Smooth muscle cell (in vitro differentiated cells): Measurements from ENCODE around the gene ALPP. TPM values are rescaled to one million over a fixed set of nuclear protein-coding genes. Genes with fewer than 3 reads are reported as not detected.
A peak's percentile ranks its signal among the peaks of the same experiment; 100 is the strongest.

Experiments
- DNase-seq: peaks from one replicate; lab custom pipeline; 2025; ENCODE audit not compliant: unreplicated experiment; lab: John Stamatoyannopoulos, UW
- H2AFZ ChIP-seq: fragments of 200-600 bp; sonication (generic); 2 replicates; pipeline ENCODE4 v1.6.0; 2016; ENCODE audit warnings: antibody characterized with exemption, low read depth, mild to moderate bottlenecking
- H3F3A ChIP-seq: fragments of 200-600 bp; sonication (generic); 2 replicates; pipeline ENCODE4 v1.6.0; 2017; ENCODE audit warnings: antibody characterized with exemption, low read depth
- H3K27ac ChIP-seq: fragments of 200-600 bp; sonication (generic); 2 replicates; pipeline ENCODE4 v1.5.1; 2016; ENCODE audit warnings: low read depth, mild to moderate bottlenecking
- H3K27me3 ChIP-seq: fragments of 200-600 bp; sonication (generic); 2 replicates; pipeline ENCODE4 v1.6.1; 2016; ENCODE audit warnings: low read depth, mild to moderate bottlenecking
- H3K36me3 ChIP-seq: fragments of 200-600 bp; sonication (generic); 2 replicates; pipeline ENCODE4 v1.5.1; 2016; ENCODE audit warnings: low read depth
- H3K4me1 ChIP-seq: fragments of 200-600 bp; sonication (generic); 2 replicates; pipeline ENCODE4 v1.5.1; 2016; ENCODE audit warnings: low read depth
- H3K4me2 ChIP-seq: fragments of 200-600 bp; sonication (generic); 2 replicates; pipeline ENCODE4 v1.6.0; 2016; ENCODE audit warnings: mild to moderate bottlenecking
- H3K4me3 ChIP-seq: fragments of 200-600 bp; sonication (generic); 2 replicates; pipeline ENCODE4 v1.5.1; 2016; ENCODE audit warnings: mild to moderate bottlenecking
- H3K79me2 ChIP-seq: fragments of 200-600 bp; sonication (generic); 2 replicates; pipeline ENCODE4 v1.6.0; 2016; ENCODE audit warnings: low read depth, mild to moderate bottlenecking
- H3K9ac ChIP-seq: fragments of 200-600 bp; sonication (generic); 2 replicates; pipeline ENCODE4 v1.6.0; 2016; ENCODE audit warnings: low read depth
- H3K9me3 ChIP-seq: fragments of 200-600 bp; sonication (generic); replicated peaks from 2 replicates; pipeline ENCODE4 v1.5.1; 2016; ENCODE audit warnings: low read depth
- H4K20me1 ChIP-seq: fragments of 200-600 bp; sonication (generic); 2 replicates; pipeline ENCODE4 v1.6.0; 2016; ENCODE audit warnings: low read depth
- WGBS: methylation state at CpG from one replicate; pipeline ENCODE4 v1.1.7; 2016; ENCODE audit warnings: low lambda C conversion rate; 5-methylcytosine and 5-hydroxymethylcytosine counted together
- polyA plus RNA-seq: library from polyadenylated mRNA; unstranded; fragments of >200 nt; fragmentation: Nextera tagmentation; extraction: Ambion mirVana; gene quantifications from 2 replicates; pipeline ENCODE4 v1.2.1, GENCODE V29; 2016
- total RNA-seq: library from RNA; depleted of rRNA; stranded (reverse); fragments of >200 nt; gene quantifications from 2 replicates; pipeline ENCODE4 v1.2.3, GENCODE V29; 2014
- TF ChIP-seq, protein P1 (sequence below): fragments of 200-600 bp; sonication (generic); IDR thresholded peaks from 2 replicates; pipeline ENCODE4 v1.5.1; 2017; ENCODE audit warnings: borderline replicate concordance, mild to moderate bottlenecking, antibody characterized with exemption; ENCODE audit not compliant: insufficient read depth, poor library complexity, severe bottlenecking

The ALPP gene
- total and polyA plus RNA-seq, 2 experiments from 2014 or later: 0.22 TPM; not detected in 1

DNA sequence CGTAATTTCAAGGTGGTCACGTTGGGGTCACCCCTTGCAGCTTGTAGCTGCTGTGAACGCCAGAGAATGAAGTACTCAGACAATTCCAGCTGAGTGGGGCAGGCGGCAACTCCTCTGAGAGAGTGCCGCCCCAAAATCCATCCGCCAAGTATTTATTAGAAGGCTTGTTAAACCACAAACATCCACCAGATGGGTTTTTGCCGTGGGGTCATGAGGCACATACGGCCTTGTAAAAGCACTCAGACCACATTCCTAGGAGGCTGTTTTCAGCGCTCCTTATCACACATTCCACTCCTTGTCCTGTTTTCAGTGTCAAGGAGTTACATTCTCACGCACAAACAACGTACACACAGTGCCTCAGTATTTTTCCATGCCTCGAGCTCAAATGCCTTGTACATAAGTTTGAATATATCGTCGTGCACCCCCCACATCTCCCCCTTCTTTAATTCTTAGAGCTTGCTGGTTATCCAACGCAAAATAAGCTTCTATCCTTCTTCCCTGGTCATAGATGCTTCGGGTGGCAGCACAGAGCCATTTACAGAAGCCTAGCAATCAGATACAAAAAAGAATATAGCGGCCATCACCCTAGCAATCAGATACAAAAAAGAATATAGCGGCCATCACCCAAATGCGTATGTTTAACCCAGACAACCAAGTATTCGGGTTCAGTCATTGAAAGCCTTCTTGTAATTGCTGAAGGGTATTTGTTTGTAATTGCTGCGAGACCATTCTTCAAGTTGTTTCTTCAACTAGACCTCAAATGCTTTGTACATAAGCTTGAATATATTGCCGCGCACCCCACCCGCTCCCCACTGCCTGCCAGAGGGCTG lies 7.3 kb downstream of the ALPP start:
- Histone ChIP-seq H3K9ac (peak overlapping the region; percentile 67), H3F3A (peaks cover 7% of the 10 kb centered on the region), H3K27me3 (peaks cover 11% of the 10 kb centered on the region), H2AFZ (no peak overlapping the region), H4K20me1 (no peaks in the 10 kb centered on the region), H3K27ac (peak overlapping the region; percentile 82), H3K79me2 (no peaks in the 10 kb centered on the region), H3K4me3 (peak overlapping the region; percentile 10), H3K9me3 (no peaks in the 10 kb centered on the region), H3K4me2 (peak overlapping the region; percentile 70), H3K36me3 (no peaks in the 10 kb centered on the region), H3K4me1 (peaks cover 15% of the 10 kb centered on the region)
- TF ChIP-seq, protein P1, sequence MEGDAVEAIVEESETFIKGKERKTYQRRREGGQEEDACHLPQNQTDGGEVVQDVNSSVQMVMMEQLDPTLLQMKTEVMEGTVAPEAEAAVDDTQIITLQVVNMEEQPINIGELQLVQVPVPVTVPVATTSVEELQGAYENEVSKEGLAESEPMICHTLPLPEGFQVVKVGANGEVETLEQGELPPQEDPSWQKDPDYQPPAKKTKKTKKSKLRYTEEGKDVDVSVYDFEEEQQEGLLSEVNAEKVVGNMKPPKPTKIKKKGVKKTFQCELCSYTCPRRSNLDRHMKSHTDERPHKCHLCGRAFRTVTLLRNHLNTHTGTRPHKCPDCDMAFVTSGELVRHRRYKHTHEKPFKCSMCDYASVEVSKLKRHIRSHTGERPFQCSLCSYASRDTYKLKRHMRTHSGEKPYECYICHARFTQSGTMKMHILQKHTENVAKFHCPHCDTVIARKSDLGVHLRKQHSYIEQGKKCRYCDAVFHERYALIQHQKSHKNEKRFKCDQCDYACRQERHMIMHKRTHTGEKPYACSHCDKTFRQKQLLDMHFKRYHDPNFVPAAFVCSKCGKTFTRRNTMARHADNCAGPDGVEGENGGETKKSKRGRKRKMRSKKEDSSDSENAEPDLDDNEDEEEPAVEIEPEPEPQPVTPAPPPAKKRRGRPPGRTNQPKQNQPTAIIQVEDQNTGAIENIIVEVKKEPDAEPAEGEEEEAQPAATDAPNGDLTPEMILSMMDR: no peak
- 18% methylated on average over 24 of the region's 24 CpGs for WGBS
- no peak for DNase-seq

DNA sequence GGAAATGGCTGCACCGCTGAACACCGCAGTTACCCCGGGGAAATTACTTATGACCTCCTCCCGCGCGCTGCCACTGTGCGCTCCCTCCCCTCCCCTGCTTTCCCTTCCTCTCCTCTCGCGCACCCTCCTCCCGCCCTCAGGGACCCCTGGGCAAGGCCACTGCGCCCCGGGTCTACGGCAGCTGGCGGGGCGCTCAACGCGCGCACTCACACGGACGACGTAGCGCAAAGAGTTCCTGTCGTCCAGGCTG lies 7.9 kb downstream of the ALPP start:
- H2AFZ ChIP-seq: no peak overlapping the region
- no peaks in the 10 kb centered on the region for H3K36me3 ChIP-seq
- peak overlapping the region; percentile 82 for H3K27ac ChIP-seq
- peak overlapping the region; percentile 67 for H3K9ac ChIP-seq
- H3K79me2 ChIP-seq: no peaks in the 10 kb centered on the region
- H3K27me3 ChIP-seq: peaks cover 11% of the 10 kb centered on the region
- peak overlapping the region; percentile 68 for H3K4me2 ChIP-seq
- no peaks in the 10 kb centered on the region for H3K9me3 ChIP-seq
- peaks cover 7% of the 10 kb centered on the region for H3F3A ChIP-seq
- peak overlapping the region; percentile 10 for H3K4me3 ChIP-seq
- H4K20me1 ChIP-seq: no peaks in the 10 kb centered on the region
- H3K4me1 ChIP-seq: peaks cover 15% of the 10 kb centered on the region
- TF ChIP-seq, protein P1: no peak
- 49% methylated on average over 22 of the region's 23 CpGs for WGBS
- no peak for DNase-seq

DNA sequence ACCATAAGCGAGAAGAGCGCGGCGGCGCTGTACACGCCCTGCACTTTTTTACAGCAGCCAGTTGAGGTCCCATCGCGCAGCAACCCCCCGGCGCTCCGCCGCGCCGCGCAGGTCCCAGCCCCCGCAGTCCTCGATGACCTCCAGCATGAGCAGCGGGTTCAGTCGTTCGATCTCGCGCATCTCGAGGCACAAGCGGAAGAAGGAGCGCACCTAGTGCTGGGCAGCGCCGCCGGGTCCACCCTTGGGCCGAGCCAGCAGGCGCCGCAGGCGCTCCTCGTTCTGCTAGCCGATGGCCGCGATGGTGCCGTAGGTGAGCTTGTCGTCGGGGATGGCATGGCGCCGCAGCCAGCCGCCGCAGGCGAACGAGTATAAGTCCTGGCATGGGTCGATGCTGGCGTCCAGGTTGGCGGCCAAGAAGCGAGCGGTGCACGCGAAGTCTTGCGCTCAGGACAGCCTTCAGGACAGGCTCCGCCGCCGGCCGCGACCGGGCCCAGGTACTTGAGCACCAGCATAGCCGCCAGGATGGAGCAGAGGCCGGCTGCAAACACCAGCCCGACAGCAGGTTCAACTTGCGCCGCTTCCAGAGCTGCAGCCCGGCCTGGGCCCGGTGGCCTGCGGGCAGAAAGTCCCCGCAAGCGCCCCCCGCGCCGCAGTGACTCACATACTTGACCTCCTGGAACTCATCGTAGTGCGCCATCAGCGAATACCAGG lies 8.3 kb downstream of the ALPP start:
- 36% methylated on average over 72 of the region's 75 CpGs for WGBS
- Histone ChIP-seq H3K4me3 (peak overlapping the region; percentile 16), H3K79me2 (no peaks in the 10 kb centered on the region), H2AFZ (no peak overlapping the region), H3K4me2 (peak overlapping the region; percentile 68), H3K4me1 (peaks cover 15% of the 10 kb centered on the region), H3K9ac (peak overlapping the region; percentile 67), H3F3A (peaks cover 7% of the 10 kb centered on the region), H4K20me1 (no peaks in the 10 kb centered on the region), H3K27me3 (peaks cover 11% of the 10 kb centered on the region), H3K27ac (peak overlapping the region; percentile 82), H3K36me3 (no peaks in the 10 kb centered on the region), H3K9me3 (no peaks in the 10 kb centered on the region)
- TF ChIP-seq, protein P1: no peak
- DNase-seq: no peak
